Raji (cell line): ENCODE data around the gene CABCOCO1.

Experiments used
- POLR2A ChIP-seq: IDR thresholded peaks from 2 replicates; pipeline ENCODE4 v1.6.1; 2011; ENCODE audit warnings: low read depth, low read length, control low read depth; ENCODE audit not compliant: insufficient read depth

The CABCOCO1 gene

GRCh38 chr10:61758433-61758832, 95.7 kb downstream of the CABCOCO1 start:
- TF ChIP-seq POLR2A: no peak

DNA sequence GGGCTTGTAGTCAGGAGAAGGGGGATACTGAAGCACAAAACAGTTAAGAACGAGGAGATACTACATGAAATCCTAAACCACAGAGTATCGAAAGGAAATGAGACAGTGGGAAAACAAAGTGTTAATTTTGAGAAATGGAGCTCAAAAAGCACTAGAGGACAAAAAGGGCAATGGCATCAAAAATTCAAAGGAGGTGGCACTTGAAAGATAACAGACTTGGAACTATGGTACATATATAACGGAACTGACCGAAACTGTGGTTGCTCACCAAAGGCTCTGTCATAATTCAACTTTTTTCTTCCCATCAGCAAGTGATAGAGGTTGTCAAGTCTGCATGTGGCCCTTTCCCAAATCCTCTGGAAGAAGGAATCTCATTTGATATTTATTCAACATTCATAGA, 97.0 kb downstream of the CABCOCO1 start:
- no peak for TF ChIP-seq POLR2A

- no peak for TF ChIP-seq POLR2A
Observed at GRCh38 chr10:61760943-61761824, 98.5 kb downstream of the CABCOCO1 start.

DNA sequence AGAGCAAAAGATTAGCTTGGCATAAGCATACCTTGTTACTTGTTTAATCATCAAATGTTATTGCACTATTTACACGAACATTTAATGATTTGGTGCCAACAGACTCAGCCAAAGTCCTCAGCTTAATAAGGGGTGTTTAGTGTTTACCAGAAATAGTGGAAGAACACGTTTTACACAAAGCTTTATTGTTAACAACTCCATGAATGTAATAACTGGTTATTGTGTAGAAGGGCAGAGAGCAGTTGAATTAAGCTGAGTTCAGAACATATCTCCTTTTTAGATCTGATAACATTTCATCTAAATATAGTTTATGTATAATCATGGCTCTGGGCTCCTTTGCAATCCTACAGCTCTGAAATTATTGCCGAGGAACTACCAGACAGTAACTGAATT, 99.1 kb downstream of the CABCOCO1 start:
- no peak for TF ChIP-seq POLR2A

GRCh38 chr10:61763778-61764177, 101.0 kb downstream of the CABCOCO1 start:
- TF ChIP-seq POLR2A: no peak

GRCh38 chr10:61764486-61764885, 101.8 kb downstream of the CABCOCO1 start:
- no peak for TF ChIP-seq POLR2A

DNA sequence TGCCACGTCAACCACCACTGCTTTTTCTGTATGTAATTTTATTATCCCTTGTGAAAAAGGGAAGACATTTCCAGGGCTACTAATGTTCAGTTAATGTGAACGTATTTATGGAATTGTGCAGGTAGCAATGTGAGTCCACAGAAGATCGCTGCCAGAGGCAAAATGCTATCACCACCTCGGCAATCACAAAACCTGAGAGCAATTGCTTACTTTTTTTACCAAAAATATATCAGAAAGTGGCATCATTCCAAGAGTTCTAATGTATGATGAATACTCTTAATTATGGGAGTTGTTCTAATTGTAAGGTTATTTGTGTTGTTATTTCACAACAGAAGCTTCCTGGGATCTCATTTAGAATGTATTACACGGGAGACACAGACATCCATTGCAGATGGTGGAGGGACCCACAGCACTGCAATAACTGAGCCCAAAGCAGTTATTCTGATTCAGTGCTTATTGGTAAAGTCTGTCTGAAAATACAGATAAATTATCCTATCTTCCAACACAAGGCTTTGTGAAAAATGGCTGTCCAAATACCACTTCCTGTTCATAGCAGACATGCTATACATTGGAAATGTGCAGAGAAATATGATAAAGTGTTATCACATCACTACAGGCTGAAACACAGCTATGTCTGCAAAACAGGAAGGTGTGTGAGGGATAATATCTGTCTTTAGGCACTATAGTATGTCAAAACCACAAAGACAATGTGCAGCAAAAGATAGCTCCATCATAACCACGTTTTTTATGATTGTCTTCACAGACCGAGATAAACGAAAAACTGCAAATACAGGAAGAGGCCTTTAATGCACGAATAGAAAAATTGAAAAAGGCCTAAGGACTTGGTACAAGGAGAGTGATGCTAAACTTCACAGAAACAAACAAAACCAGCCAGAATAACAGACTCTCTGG, 102.7 kb downstream of the CABCOCO1 start:
- no peak for TF ChIP-seq POLR2A

GRCh38 chr10:61766927-61767326, 104.2 kb downstream of the CABCOCO1 start:
- no peak for TF ChIP-seq POLR2A

GRCh38 chr10:61774031-61774430, 111.3 kb downstream of the CABCOCO1 start:
- no peak for TF ChIP-seq POLR2A

- TF ChIP-seq POLR2A: no peak
Observed at GRCh38 chr10:61775111-61775510, 112.4 kb downstream of the CABCOCO1 start.

GRCh38 chr10:61776615-61777266, 114.0 kb downstream of the CABCOCO1 start:
- TF ChIP-seq POLR2A: no peak

- TF ChIP-seq POLR2A: no peak
Observed at GRCh38 chr10:61778137-61778536, 115.4 kb downstream of the CABCOCO1 start.

DNA sequence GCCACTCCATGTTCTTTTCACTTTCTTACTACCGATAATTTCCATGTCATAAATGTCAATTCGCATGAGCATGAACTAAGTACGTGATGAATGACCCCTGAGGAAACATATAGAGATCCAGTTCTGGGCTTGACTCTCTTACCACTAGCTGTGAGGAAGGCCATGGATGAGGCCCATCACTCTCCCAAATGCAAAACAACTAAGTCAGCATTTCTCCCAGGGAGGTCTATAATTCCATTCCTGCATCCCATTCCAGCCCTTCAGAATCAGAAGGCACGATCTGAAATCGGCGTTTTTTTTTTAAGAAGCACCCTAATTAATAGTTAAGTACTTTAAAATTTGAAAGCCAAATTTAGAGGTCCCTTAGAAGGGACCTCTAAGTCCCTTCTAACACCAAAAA, 116.5 kb downstream of the CABCOCO1 start:
- no peak for TF ChIP-seq POLR2A

GRCh38 chr10:61779950-61780659, 117.4 kb downstream of the CABCOCO1 start:
- no peak for TF ChIP-seq POLR2A

DNA sequence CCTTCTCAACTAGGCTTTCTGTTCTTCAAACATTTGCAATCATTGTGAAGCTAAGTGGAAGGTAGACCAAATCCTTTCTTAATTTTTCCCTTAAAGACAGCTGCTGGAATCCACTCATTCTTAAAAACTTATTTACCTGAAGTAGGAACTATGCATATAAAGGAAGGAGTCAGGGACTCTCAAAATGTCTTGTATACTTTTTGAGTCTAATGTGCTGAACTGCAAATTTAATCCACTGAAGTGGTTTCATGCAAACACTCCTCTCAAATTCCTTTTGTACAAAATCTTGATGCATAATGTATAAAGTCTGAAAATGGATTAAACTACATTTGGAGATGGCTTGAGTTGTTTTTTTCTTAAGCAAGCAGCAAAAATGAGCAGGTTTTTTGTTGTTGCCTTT, 118.0 kb downstream of the CABCOCO1 start:
- no peak for TF ChIP-seq POLR2A

DNA sequence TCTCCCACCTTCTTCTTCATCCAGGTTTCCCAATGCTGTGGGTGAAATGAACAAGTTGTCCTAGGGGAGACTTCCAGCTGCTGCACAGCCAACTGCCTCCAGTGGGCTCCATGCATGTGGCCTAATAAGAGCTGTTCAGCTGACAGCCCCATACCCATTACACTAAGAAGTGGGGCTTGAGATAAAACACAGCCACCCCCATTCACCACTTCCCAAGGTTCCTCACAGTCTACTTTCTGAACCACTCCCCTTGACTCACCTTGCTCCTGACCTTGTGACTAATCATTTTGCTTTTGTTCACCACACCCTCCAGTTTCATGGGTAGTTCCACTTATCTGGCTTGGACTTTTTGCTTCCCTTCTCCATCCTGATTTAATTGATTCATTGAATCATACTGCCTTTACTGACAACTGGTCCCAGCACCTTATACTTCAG, 119.3 kb downstream of the CABCOCO1 start:
- TF ChIP-seq POLR2A: no peak
